HepG2 (cell line): ENCODE results near the gene POMT2. TPM values are rescaled to one million over a fixed set of nuclear protein-coding genes. Genes with fewer than 3 reads are reported as not detected.
A peak's percentile ranks its signal among the peaks of the same experiment; 100 is the strongest.

Source experiments
- ATAC-seq: fragments of 200-7000 bp; cut with Tn5 transposase; 3 replicates; pipeline ENCODE4 v1.9.1; 2020; ENCODE audit warnings: mild to moderate bottlenecking, moderate library complexity
- BruUV-seq: library from RNA; stranded (reverse); fragments of 400-500 nt; replicated peaks from 2 replicates; lab custom pipeline; 2021; lab: Mats Ljungman, UMichigan
- CTCF ChIA-PET: fragments of 300-600 bp; formaldehyde crosslinking; extraction: SDS; loops from one replicate; lab custom pipeline; 2021; ENCODE audit warnings: low total read pairs, inconsistent platforms, low intra/inter-chr PET ratio; lab: Yijun Ruan, JAX
- POLR2A ChIA-PET: fragments of 350-600 bp; sonication (Branson Sonifier 250); formaldehyde crosslinking; loops from one replicate; lab custom pipeline; 2020; ENCODE audit warnings: antibody characterized with exemption, inconsistent platforms; lab: Yijun Ruan, JAX
- DNase-seq: peaks from one replicate; pipeline ENCODE4 v3.0.0-alpha.2; 2015; ENCODE audit warnings: low spot score
- FAIRE-seq: peaks from 3 replicates; lab custom pipeline; 2011; peaks lifted over from hg19 to GRCh38; lab: Jason Lieb, UNC
- H2AFZ ChIP-seq: one replicate; pipeline ENCODE4 v1.6.1; 2011; ENCODE audit warnings: low read length, inconsistent platforms
- H3K27ac ChIP-seq: fragments of 300-600 bp; 3 replicates; pipeline ENCODE4 v1.8.0; 2011; ENCODE audit warnings: mixed run types, mild to moderate bottlenecking, mixed read lengths, low read length, inconsistent platforms; ENCODE audit not compliant: insufficient read depth; ENCODE audit errors: extremely low read length
- H3K27me3 ChIP-seq, 2 experiments: fragments of 200-600 bp in 1 of 2; 2 replicates in 1 of 2; 3 replicates in 1 of 2; pipeline versions ENCODE4 v1.6.0 to v1.8.0; 2011; ENCODE audit warnings: low read length in 2 of 2, mild to moderate bottlenecking in 2 of 2, moderate library complexity in 2 of 2, inconsistent platforms in 1 of 2; ENCODE audit not compliant: insufficient read depth in 2 of 2, control insufficient read depth in 1 of 2
- H3K36me3 ChIP-seq, 2 experiments: fragments of 200-600 bp in 1 of 2; replicated peaks in 1 of 2; 2 replicates in 1 of 2; 3 replicates in 1 of 2; pipeline versions ENCODE4 v1.5.1 to v1.8.0; 2011; ENCODE audit warnings: low read length in 2 of 2, inconsistent platforms in 1 of 2; ENCODE audit not compliant: insufficient read depth in 2 of 2, control insufficient read depth in 1 of 2
- H3K4me1 ChIP-seq: 2 replicates; pipeline ENCODE4 v1.5.1; 2012; ENCODE audit warnings: low read length, inconsistent platforms; ENCODE audit not compliant: insufficient read depth
- H3K4me2 ChIP-seq: 2 replicates; pipeline ENCODE4 v1.6.0; 2011; ENCODE audit warnings: low read depth, low read length, inconsistent platforms
- H3K4me3 ChIP-seq, 3 experiments: fragments of 200-600 bp in 1 of 3; sonication (generic), shearing (Covaris generic) in 1 of 3; replicated peaks in 1 of 3; 2 replicates each; pipeline ENCODE4 v1.5.1; 2011 to 2016; ENCODE audit warnings: low read length in 3 of 3, inconsistent platforms in 2 of 3, low read depth in 2 of 3, mild to moderate bottlenecking in 2 of 3, control low read depth in 1 of 3, mixed read lengths in 1 of 3; ENCODE audit not compliant: insufficient read depth in 1 of 3
- H3K79me2 ChIP-seq: one replicate; pipeline ENCODE4 v1.6.1; 2011; ENCODE audit warnings: low read length, inconsistent platforms; ENCODE audit not compliant: insufficient read depth
- H3K9ac ChIP-seq: 2 replicates; pipeline ENCODE4 v1.6.0; 2011; ENCODE audit warnings: mild to moderate bottlenecking, low read depth, low read length, inconsistent platforms; ENCODE audit not compliant: insufficient read depth
- H3K9me3 ChIP-seq: 2 replicates; pipeline ENCODE4 v1.5.1; 2012; ENCODE audit warnings: mild to moderate bottlenecking, low read length
- H4K20me1 ChIP-seq: 2 replicates; pipeline ENCODE4 v1.6.0; 2011; ENCODE audit warnings: inconsistent platforms, mild to moderate bottlenecking, low read length, moderate library complexity; ENCODE audit not compliant: insufficient read depth
- HBP1 ChIP-seq: IDR thresholded peaks from 2 replicates; pipeline ENCODE4 v1.6.1; 2016; ENCODE audit warnings: low read depth, control low read depth
- IKZF1 ChIP-seq: fragments of 450-650 bp; IDR thresholded peaks from 2 replicates; pipeline ENCODE4 v1.7.1; 2016
- LCORL ChIP-seq, 2 experiments: fragments of 450-650 bp in 1 of 2; sonication (generic) in 1 of 2; formaldehyde crosslinking in 1 of 2; IDR thresholded peaks; 2 replicates each; pipeline versions ENCODE4 v1.5.0 to v1.6.1; 2017 to 2020; ENCODE audit warnings: antibody characterized with exemption in 1 of 2, missing genetic modification reagents in 1 of 2
- MTF2 ChIP-seq: sonication (generic); formaldehyde crosslinking; IDR thresholded peaks from 2 replicates; pipeline ENCODE4 v1.5.0; 2020; ENCODE audit warnings: missing genetic modification reagents, borderline replicate concordance
- PPARG ChIP-seq: conservative IDR thresholded peaks from 2 replicates; pipeline ENCODE4 v1.6.1; 2016; ENCODE audit warnings: missing biosample characterization, missing genetic modification reagents
- TEF ChIP-seq: sonication (generic); formaldehyde crosslinking; IDR thresholded peaks from 2 replicates; pipeline ENCODE4 v1.5.0; 2020; ENCODE audit warnings: missing genetic modification reagents
- ZNF232 ChIP-seq: sonication (generic); formaldehyde crosslinking; IDR thresholded peaks from 2 replicates; pipeline ENCODE4 v1.4.0; 2020; ENCODE audit warnings: missing genetic modification reagents, borderline replicate concordance
- ZNF501 ChIP-seq: sonication (generic); formaldehyde crosslinking; IDR thresholded peaks from 2 replicates; pipeline ENCODE4 v1.5.1; 2020; ENCODE audit warnings: mild to moderate bottlenecking, moderate library complexity, missing genetic modification reagents
- ZNF747 ChIP-seq: sonication (generic); formaldehyde crosslinking; IDR thresholded peaks from 2 replicates; pipeline ENCODE4 v1.8.1; 2023; ENCODE audit warnings: missing genetic modification reagents, mild to moderate bottlenecking, borderline replicate concordance
- WGBS: methylation state at CpG from one replicate; pipeline ENCODE4 v1.1.6; 2017; ENCODE audit warnings: low lambda C conversion rate; 5-methylcytosine and 5-hydroxymethylcytosine counted together
- in situ Hi-C: cut with HindIII; loops from 2 replicates; pipeline ENCODE4 v1.10.0; 2017; ENCODE audit warnings: low pct_unique_long_range_greater_than_20kb; ENCODE audit not compliant: extremely low pct_ligation_motif_present
- intact Hi-C: fragments of 100-400 bp; cut with micrococcal nuclease; formaldehyde crosslinking; loops from one replicate; pipeline ENCODE4 v1.10.0; 2022; ENCODE audit not compliant: unreplicated experiment
- polyA plus RNA-seq, 8 experiments: library from polyadenylated mRNA; depleted of rRNA in 3 of 8; stranded (reverse) in 7 of 8; unstranded in 1 of 8; fragments of >200 nt; fragmentation: Illumina TruSeq in 4 of 8; extraction: Trizol in 4 of 8; gene quantifications; 2 replicates each; pipeline versions ENCODE4 v1.2.1 to v1.2.3, GENCODE V29; 2011 to 2016; ENCODE audit warnings: low read depth in 4 of 8, missing spikeins in 1 of 8, mixed read lengths in 1 of 8; ENCODE audit not compliant: insufficient read depth in 1 of 8
- total RNA-seq, 5 experiments: library from RNA; depleted of rRNA; stranded (reverse); fragments of >200 nt; fragmentation: Illumina TruSeq; extraction: Trizol; gene quantifications; 2 replicates each; pipeline ENCODE4 v1.2.3, GENCODE V29; 2016; ENCODE audit warnings: low read depth in 1 of 5

Gene POMT2
- total and polyA plus RNA-seq, 2 of the 13 experiments (the other 11 are each of a cell fraction or from before 2014, with no cell fraction given), result 15.3 to 15.9 TPM

GRCh38 chr14:77296155-77296554 lies 24.5 kb downstream of the POMT2 start:
- TF ChIP-seq LCORL (IDR thresholded peaks at IDR 0.05) (peak; percentile 91), LCORL (CRISPR knock-in tag; IDR thresholded peaks at IDR 0.05) (no peak), IKZF1 (no peak)
- ChIA-PET CTCF (no interaction called here), POLR2A (no interaction called here)
- no peak for ATAC-seq
- Histone ChIP-seq H3K9ac (no peak overlapping the region), H3K9me3 (no peaks in the 10 kb centered on the region), H3K4me2 (no peak overlapping the region), H3K27ac (no peak overlapping the region), H3K36me3 (peaks cover 10 to 26% of the 10 kb centered on the region in 2 experiments; a peak in 4 of 5 replicates), H2AFZ (no peak overlapping the region), H3K79me2 (no peaks in the 10 kb centered on the region), H3K27me3 (no peaks in the 10 kb centered on the region), H3K4me1 (no peaks in the 10 kb centered on the region), H4K20me1 (no peaks in the 10 kb centered on the region), H3K4me3 (no peak overlapping the region)
- no peak for DNase-seq
- 99% methylated on average over 8 of the region's 13 CpGs for WGBS
- no peak for FAIRE-seq
- intact Hi-C loops, result no loop called here
- in situ Hi-C loops, result no loop called here
- no TSS peak for BruUV-seq

- Histone ChIP-seq H3K79me2 (no peaks in the 10 kb centered on the region), H3K9me3 (no peaks in the 10 kb centered on the region), H3K4me3 (no peak overlapping the region), H3K27ac (no peak overlapping the region), H3K4me1 (no peaks in the 10 kb centered on the region), H3K4me2 (no peak overlapping the region), H3K27me3 (no peaks in the 10 kb centered on the region), H4K20me1 (no peaks in the 10 kb centered on the region), H3K9ac (no peak overlapping the region), H2AFZ (no peak overlapping the region), H3K36me3 (peaks cover 9 to 28% of the 10 kb centered on the region in 2 experiments; a peak in 4 of 5 replicates)
- CTCF ChIA-PET, result no interaction called here
- FAIRE-seq (no peak), DNase-seq (no peak), ATAC-seq (peak; percentile 60; the same call in 2 of the 3 replicates)
- 93% methylated on average over 2 of the region's 4 CpGs for WGBS
- BruUV-seq, result no TSS peak
- TF ChIP-seq ZNF232 (CRISPR knock-in tag) (no peak), PPARG (CRISPR knock-in tag) (no peak), ZNF747 (CRISPR knock-in tag) (no peak), MTF2 (CRISPR knock-in tag) (no peak), ZNF501 (CRISPR knock-in tag) (no peak), TEF (CRISPR knock-in tag) (no peak), HBP1 (no peak)
- POLR2A ChIA-PET, result no interaction called here
- intact Hi-C loops (no loop called here), in situ Hi-C loops (no loop called here)
These were observed 30.0 kb downstream of the POMT2 start for GRCh38 chr14:77290705-77291104.
